HCT116 (cell line): ENCODE results near the gene SFXN3. TPM values are rescaled to one million over a fixed set of nuclear protein-coding genes. Genes with fewer than 3 reads are reported as not detected.
"Not testable (repeated sequence)": the region's sequence is repeated elsewhere in the genome, so short reads cannot be mapped to it uniquely, and the experiment has no call there.

ENCODE experiments used
- ATAC-seq: fragments of 200-7000 bp; cut with Tn5 transposase; 2 replicates; pipeline ENCODE4 v1.9.1; 2020; ENCODE audit warnings: mild to moderate bottlenecking, moderate library complexity
- BruUV-seq: library from RNA; stranded (reverse); fragments of 400-500 nt; replicated peaks from 2 replicates; lab custom pipeline; 2021; lab: Mats Ljungman, UMichigan
- CTCF ChIA-PET: fragments of 300-600 bp; sonication (Branson Sonifier 250); formaldehyde crosslinking; loops from one replicate; lab custom pipeline; 2021; ENCODE audit warnings: antibody characterized with exemption; lab: Charles Lee
- POLR2A ChIA-PET: fragments of 300-600, 350-600 bp; sonication (Branson Sonifier 250); formaldehyde crosslinking; loops from one replicate; lab custom pipeline; 2021; ENCODE audit warnings: antibody characterized with exemption; lab: Charles Lee
- RAD21 ChIA-PET, 2 experiments: fragments of 300-600 bp; sonication (Branson Sonifier 250); formaldehyde crosslinking; loops; one replicate each; lab custom pipeline; 2023; ENCODE audit warnings: low total read pairs in 2 of 2; ENCODE audit not compliant: uncharacterized antibody in 2 of 2, unreplicated experiment in 2 of 2, low non-redundant PET in 1 of 2; lab: Charles Lee
- DNase-seq: peaks from one replicate; pipeline ENCODE4 v3.0.0-alpha.2; 2010; ENCODE audit warnings: low read depth, low spot score
- H2AFZ ChIP-seq: fragments of 200-600 bp; shearing (Covaris generic), sonication (generic); 2 replicates; pipeline ENCODE4 v1.6.1; 2017; ENCODE audit warnings: low read depth, mixed run types, mixed read lengths, antibody characterized with exemption, low read length; ENCODE audit not compliant: poor library complexity, severe bottlenecking
- H3K27ac ChIP-seq: 2 replicates; pipeline ENCODE4 v1.5.1; 2012; ENCODE audit warnings: low read depth, low read length
- H3K27me3 ChIP-seq: fragments of 200-600 bp; sonication (generic); 2 replicates; pipeline ENCODE4 v1.6.1; 2016; ENCODE audit warnings: mixed run types, low read length, mixed read lengths; ENCODE audit not compliant: insufficient read depth
- H3K36me3 ChIP-seq, 2 experiments: fragments of 200-500 bp in 1 of 2; fragments of 200-600 bp in 1 of 2; sonication (Bioruptor generic) in 1 of 2; sonication (generic) in 1 of 2; 2 replicates each; pipeline versions ENCODE4 v1.5.1 to v1.6.1; 2014 to 2016; ENCODE audit warnings: low read length in 2 of 2, inconsistent platforms in 1 of 2, mixed read lengths in 1 of 2, mixed run types in 1 of 2; ENCODE audit not compliant: insufficient read depth in 2 of 2, control insufficient read depth in 1 of 2
- H3K4me1 ChIP-seq, 2 experiments: fragments of 200-600 bp in 1 of 2; sonication (generic) in 1 of 2; 2 replicates each; pipeline versions ENCODE4 v1.5.1 to v1.6.1; 2012 to 2017; ENCODE audit warnings: low read length in 2 of 2, inconsistent platforms in 1 of 2, mild to moderate bottlenecking in 1 of 2, mixed read lengths in 1 of 2, mixed run types in 1 of 2, moderate library complexity in 1 of 2; ENCODE audit not compliant: insufficient read depth in 2 of 2, control insufficient read depth in 1 of 2
- H3K4me2 ChIP-seq: fragments of 200-600 bp; sonication (generic); 2 replicates; pipeline ENCODE4 v1.6.1; 2017; ENCODE audit warnings: mixed run types, low read length, mixed read lengths
- H3K4me3 ChIP-seq, 2 experiments: fragments of 200-600 bp in 1 of 2; sonication (generic) in 1 of 2; replicated peaks in 1 of 2; 2 replicates each; pipeline ENCODE4 v1.5.1; 2011 to 2016; ENCODE audit warnings: low read length in 2 of 2, control low read depth in 1 of 2, low read depth in 1 of 2, mild to moderate bottlenecking in 1 of 2, mixed read lengths in 1 of 2, mixed run types in 1 of 2
- H3K79me2 ChIP-seq: fragments of 200-600 bp; sonication (generic); 2 replicates; pipeline ENCODE4 v1.6.1; 2017; ENCODE audit warnings: mild to moderate bottlenecking, mixed run types, low read length, moderate library complexity, mixed read lengths; ENCODE audit not compliant: insufficient read depth
- H3K9ac ChIP-seq: fragments of 200-600 bp; sonication (generic); 2 replicates; pipeline ENCODE4 v1.6.1; 2016; ENCODE audit warnings: low read length, mixed read lengths
- H3K9me2 ChIP-seq: fragments of 200-600 bp; sonication (generic), shearing (Covaris generic); 2 replicates; pipeline ENCODE4 v1.6.1; 2017; ENCODE audit warnings: mixed run types, mild to moderate bottlenecking, moderate library complexity; ENCODE audit not compliant: insufficient read depth
- H3K9me3 ChIP-seq, 2 experiments: fragments of 200-500 bp in 1 of 2; fragments of 200-600 bp in 1 of 2; sonication (Bioruptor generic) in 1 of 2; sonication (generic) in 1 of 2; 2 replicates each; pipeline ENCODE4 v1.6.1; 2014 to 2017; ENCODE audit warnings: low read length in 2 of 2, mixed read lengths in 2 of 2, inconsistent platforms in 1 of 2, low read depth in 1 of 2, mild to moderate bottlenecking in 1 of 2, mixed run types in 1 of 2, moderate library complexity in 1 of 2; ENCODE audit not compliant: control insufficient read depth in 1 of 2, insufficient read depth in 1 of 2
- H4K20me1 ChIP-seq: fragments of 200-600 bp; sonication (generic), shearing (Covaris generic); 2 replicates; pipeline ENCODE4 v1.6.1; 2017; ENCODE audit warnings: mixed run types, mild to moderate bottlenecking, moderate library complexity; ENCODE audit not compliant: insufficient read depth
- CEBPB ChIP-seq: IDR thresholded peaks from 2 replicates; pipeline ENCODE4 v1.6.1; 2012; ENCODE audit warnings: low read depth
- POLR2A ChIP-seq: IDR thresholded peaks from 2 replicates; pipeline ENCODE4 v1.7.0; 2011; ENCODE audit warnings: borderline replicate concordance; ENCODE audit not compliant: insufficient read depth, insufficient read length; ENCODE audit errors: extremely low read depth
- POLR2AphosphoS5 ChIP-seq: IDR thresholded peaks from 2 replicates; pipeline ENCODE4 v1.6.1; 2011; ENCODE audit warnings: mild to moderate bottlenecking, low read depth, low read length, moderate library complexity
- intact Hi-C: fragments of 100-400 bp; cut with micrococcal nuclease; formaldehyde crosslinking; loops from 2 replicates; pipeline ENCODE4 v1.10.0; 2022
- total RNA-seq: library from RNA; stranded (reverse); gene quantifications from one replicate; pipeline ENCODE4 v1.2.1, GENCODE V29; 2021; ENCODE audit not compliant: unreplicated experiment
- TF ChIP-seq, protein P1 (sequence below): IDR thresholded peaks from 2 replicates; pipeline ENCODE4 v1.6.1; 2011; ENCODE audit warnings: mild to moderate bottlenecking, low read length, moderate library complexity; ENCODE audit not compliant: insufficient replicate concordance; ENCODE audit errors: extremely low read depth
- TF ChIP-seq, protein P2 (sequence below): IDR thresholded peaks from 2 replicates; pipeline ENCODE4 v1.6.1; 2012

Gene SFXN3
- total RNA-seq, 1 experiment from 2014 or later: 52.5 TPM

DNA sequence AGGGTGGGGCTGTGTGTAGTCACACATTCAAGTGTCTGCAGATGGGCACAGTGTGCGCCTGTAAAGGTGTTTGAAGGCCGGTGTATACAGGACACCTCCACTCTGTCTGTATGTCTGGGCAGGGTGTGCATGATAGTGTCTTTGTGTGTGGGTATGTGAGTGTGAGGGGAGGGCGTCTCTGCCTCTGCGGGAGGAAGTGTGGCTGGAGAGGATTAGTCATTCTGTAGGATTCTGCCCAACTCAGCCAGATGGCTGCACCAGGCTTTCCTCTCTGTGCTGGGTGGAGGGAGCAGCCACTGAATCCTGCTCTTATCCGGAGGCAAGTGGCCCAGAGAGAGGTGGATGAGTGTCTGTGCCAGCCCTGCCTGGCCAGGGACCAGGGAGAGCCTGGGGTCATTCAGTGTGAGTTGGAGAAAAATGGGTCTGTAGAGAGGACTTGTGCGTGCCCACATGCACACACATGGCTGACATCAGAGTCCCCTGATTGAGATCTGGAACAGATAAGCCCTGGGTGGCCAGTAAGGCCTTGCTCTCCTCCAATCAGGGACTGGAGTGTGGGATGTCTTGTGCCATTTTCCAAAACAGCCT, 1.7 kb downstream of the SFXN3 start:
- no TSS peak for BruUV-seq
- H3K4me3 ChIP-seq: peak overlapping the region; percentile 67 to 87
- no peaks in the 10 kb centered on the region for H4K20me1 ChIP-seq
- peak overlapping the region; percentile 81 for H3K27ac ChIP-seq
- H3K36me3 ChIP-seq: peaks cover 22 to 32% of the 10 kb centered on the region in 2 experiments
- no peak overlapping the region for H2AFZ ChIP-seq
- no peaks in the 10 kb centered on the region for H3K9me3 ChIP-seq
- H3K9ac ChIP-seq: peak overlapping the region; percentile 87
- intact Hi-C loops: no loop called here
- H3K4me2 ChIP-seq: peak overlapping the region; percentile 96
- H3K4me1 ChIP-seq: peaks cover 28 to 50% of the 10 kb centered on the region in 2 experiments
- no peaks in the 10 kb centered on the region for H3K27me3 ChIP-seq
- peak; percentile 60 for DNase-seq
- no peaks in the 10 kb centered on the region for H3K9me2 ChIP-seq
- peaks cover 12% of the 10 kb centered on the region for H3K79me2 ChIP-seq
- POLR2A ChIA-PET: interaction anchor here (0.6 to 2.0 kb wide), 6 partner anchors 10 to 660 kb away, joined by 3 to 8 read pairs (median 4); no protein-coding TSS in a partner anchor
- ATAC-seq: peak; percentile 52
- CTCF ChIA-PET: interaction anchor here (0.8 to 5.8 kb wide), 6 partner anchors 9 to 109 kb away, joined by 4 to 71 read pairs (median 25); no protein-coding TSS in a partner anchor
- RAD21 ChIA-PET: no interaction called here
- TF ChIP-seq POLR2A (no peak), POLR2AphosphoS5 (peak; percentile 83)
- TF ChIP-seq, protein P1, sequence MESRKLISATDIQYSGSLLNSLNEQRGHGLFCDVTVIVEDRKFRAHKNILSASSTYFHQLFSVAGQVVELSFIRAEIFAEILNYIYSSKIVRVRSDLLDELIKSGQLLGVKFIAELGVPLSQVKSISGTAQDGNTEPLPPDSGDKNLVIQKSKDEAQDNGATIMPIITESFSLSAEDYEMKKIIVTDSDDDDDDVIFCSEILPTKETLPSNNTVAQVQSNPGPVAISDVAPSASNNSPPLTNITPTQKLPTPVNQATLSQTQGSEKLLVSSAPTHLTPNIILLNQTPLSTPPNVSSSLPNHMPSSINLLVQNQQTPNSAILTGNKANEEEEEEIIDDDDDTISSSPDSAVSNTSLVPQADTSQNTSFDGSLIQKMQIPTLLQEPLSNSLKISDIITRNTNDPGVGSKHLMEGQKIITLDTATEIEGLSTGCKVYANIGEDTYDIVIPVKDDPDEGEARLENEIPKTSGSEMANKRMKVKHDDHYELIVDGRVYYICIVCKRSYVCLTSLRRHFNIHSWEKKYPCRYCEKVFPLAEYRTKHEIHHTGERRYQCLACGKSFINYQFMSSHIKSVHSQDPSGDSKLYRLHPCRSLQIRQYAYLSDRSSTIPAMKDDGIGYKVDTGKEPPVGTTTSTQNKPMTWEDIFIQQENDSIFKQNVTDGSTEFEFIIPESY: peak; percentile 58

DNA sequence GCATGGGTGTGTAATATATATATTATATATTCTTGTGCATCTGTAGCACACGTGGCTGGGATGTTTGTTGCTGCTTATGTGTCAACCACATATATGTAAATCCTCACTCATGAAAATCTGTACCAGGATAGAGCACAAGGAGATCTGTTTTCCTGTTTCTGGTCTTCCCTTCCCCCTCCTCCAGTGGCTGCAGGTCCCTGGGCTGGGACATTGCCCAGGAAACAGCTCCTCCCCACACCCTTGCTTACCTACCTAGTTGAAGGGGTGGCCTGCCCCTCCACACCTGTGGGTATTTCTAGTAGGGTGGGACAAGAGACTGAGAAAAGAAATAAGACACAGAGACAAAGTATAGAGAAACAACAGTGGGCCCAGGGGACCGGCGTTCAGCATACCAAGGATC, 2.2 kb downstream of the SFXN3 start:
- H3K27ac ChIP-seq: peak overlapping the region; percentile 81
- BruUV-seq: no TSS peak
- ChIA-PET RAD21 (no interaction called here), POLR2A (interaction anchor here (1.2 kb wide), 1 partner anchor 10 kb away, joined by 4 read pairs; no protein-coding TSS in a partner anchor)
- peak overlapping the region; percentile 87 for H3K9ac ChIP-seq
- intact Hi-C loops: no loop called here
- peaks cover 28 to 50% of the 10 kb centered on the region in 2 experiments for H3K4me1 ChIP-seq
- H3K4me2 ChIP-seq: peak overlapping the region; percentile 96
- no peaks in the 10 kb centered on the region for H4K20me1 ChIP-seq
- no peak overlapping the region for H2AFZ ChIP-seq
- no peaks in the 10 kb centered on the region for H3K27me3 ChIP-seq
- no peaks in the 10 kb centered on the region for H3K9me2 ChIP-seq
- ATAC-seq: no peak
- TF ChIP-seq, protein P2, sequence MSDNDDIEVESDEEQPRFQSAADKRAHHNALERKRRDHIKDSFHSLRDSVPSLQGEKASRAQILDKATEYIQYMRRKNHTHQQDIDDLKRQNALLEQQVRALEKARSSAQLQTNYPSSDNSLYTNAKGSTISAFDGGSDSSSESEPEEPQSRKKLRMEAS: no peak
- TF ChIP-seq CEBPB (no peak), POLR2A (no peak)
- TF ChIP-seq, all 23 proteins: peak for 0
- peaks cover 12% of the 10 kb centered on the region for H3K79me2 ChIP-seq
- DNase-seq: no peak
- CTCF ChIA-PET: interaction anchor here (0.8 to 5.8 kb wide), 5 partner anchors 9 to 109 kb away, joined by 4 to 71 read pairs (median 6); no protein-coding TSS in a partner anchor
- no peaks in the 10 kb centered on the region for H3K9me3 ChIP-seq
- peak overlapping the region; percentile 67 to 87 for H3K4me3 ChIP-seq
- H3K36me3 ChIP-seq: peaks cover 22 to 37% of the 10 kb centered on the region in 2 experiments

DNA sequence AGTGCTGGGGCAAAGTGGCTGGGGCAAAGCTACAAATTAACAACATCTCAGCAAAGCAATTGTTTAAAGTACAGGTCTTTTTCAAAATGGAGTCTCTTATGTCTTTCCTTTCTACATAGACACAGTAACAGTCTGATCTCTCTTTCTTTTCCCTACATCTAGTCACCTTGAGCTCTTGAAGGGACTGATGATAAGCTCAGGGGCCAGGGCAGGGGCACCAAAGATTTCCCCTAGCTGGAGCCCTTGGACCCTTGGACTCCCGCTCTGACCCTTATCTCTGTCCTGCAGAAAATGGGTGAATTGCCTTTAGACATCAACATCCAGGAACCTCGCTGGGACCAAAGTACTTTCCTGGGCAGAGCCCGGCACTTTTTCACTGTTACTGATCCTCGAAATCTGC, 3.4 kb downstream of the SFXN3 start:
- H2AFZ ChIP-seq, DNase-seq, intact Hi-C loops, H3K4me3 ChIP-seq, BruUV-seq, H3K4me2 ChIP-seq, RAD21 ChIA-PET, ATAC-seq, H4K20me1 ChIP-seq, H3K9me2 ChIP-seq, H3K9ac ChIP-seq, H3K9me3 ChIP-seq, H3K27ac ChIP-seq, H3K27me3 ChIP-seq: not testable (repeated sequence)
- Histone ChIP-seq H3K36me3 (peaks cover 22 to 40% of the 10 kb centered on the region in 2 experiments), H3K4me1 (peaks cover 19 to 42% of the 10 kb centered on the region in 2 experiments), H3K79me2 (peaks cover 12% of the 10 kb centered on the region)
- ChIA-PET CTCF (interaction anchor here (0.6 to 2.0 kb wide), 3 partner anchors 16 to 65 kb away, joined by 3 to 8 read pairs (median 4); partner anchors contain the start of gene SEMA4G), POLR2A (interaction anchor here (1.0 to 1.2 kb wide), 2 partner anchors 9 to 542 kb away, joined by 3 to 7 read pairs; no protein-coding TSS in a partner anchor)
